ENCODE results near the gene ZNF236. TPM values are rescaled to one million over a fixed set of nuclear protein-coding genes. Genes with fewer than 3 reads are reported as not detected.

The ZNF236 gene
- total and polyA plus RNA-seq, 10 of the 15 experiments (the other 5 are each of a cell fraction or from before 2014, with no cell fraction given): 1.0 to 14.4 (median 5.9) TPM

DNA sequence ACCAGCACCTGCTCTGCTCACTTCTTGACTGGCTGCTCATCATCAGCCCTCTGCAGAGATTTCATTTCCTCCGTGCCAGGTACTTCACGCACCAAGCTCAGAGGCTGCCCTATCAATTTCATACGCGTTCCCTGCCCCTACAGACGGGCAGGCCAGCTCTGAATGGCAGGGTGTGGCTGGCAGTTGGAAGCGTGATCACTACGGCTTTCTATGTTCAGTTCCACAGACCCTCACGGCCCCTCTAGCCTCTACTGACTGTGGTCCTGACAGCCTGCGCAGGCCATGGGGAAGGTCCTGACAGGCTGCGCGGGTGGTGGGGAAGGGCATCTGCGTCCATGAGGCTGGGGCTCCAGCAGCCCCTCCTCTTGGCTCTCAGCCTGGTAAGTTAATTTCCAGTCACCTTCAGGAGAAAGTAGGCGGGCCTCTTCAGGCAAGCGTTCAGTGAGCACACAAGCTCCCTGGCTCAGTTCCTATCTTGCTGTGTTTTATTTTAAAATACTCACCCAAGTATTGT lies 154.8 kb downstream of the ZNF236 start:
- POLR2A ChIA-PET: no interaction called here
- no peak overlapping the region for H3K27ac ChIP-seq (ENCODE audit: control insufficient read depth, insufficient read depth)
- BruUV-seq (replicated peaks): no TSS peak

More for the DNA sequence above, 154.8 kb downstream of the ZNF236 start:
- Histone ChIP-seq H2AFZ (ENCODE audit: control insufficient read depth, low read depth, low read length) (no peak overlapping the region), H3K4me3 (no peak overlapping the region), H3K36me3 (ENCODE audit: control insufficient read depth in 2 of 2, insufficient read depth in 2 of 2, low read length in 1 of 2) (no peaks in the 10 kb centered on the region), H3K27me3 (replicated peaks in 1 of 2; ENCODE audit: control insufficient read depth in 2 of 2, insufficient read depth in 2 of 2, low read length in 1 of 2) (no peaks in the 10 kb centered on the region), H4K20me1 (ENCODE audit: control insufficient read depth, insufficient read depth) (no peaks in the 10 kb centered on the region), H3K4me1 (ENCODE audit: control insufficient read depth, insufficient read depth, low read length) (peaks cover 13% of the 10 kb centered on the region), H3K9ac (ENCODE audit: control insufficient read depth, insufficient read depth, low read length) (no peak overlapping the region), H3K4me2 (ENCODE audit: control insufficient read depth, insufficient read depth) (no peak overlapping the region), H3K9me3 (replicated peaks; ENCODE audit: control insufficient read depth, insufficient read depth, low read length) (no peaks in the 10 kb centered on the region), H3K79me2 (ENCODE audit: control insufficient read depth, insufficient read depth, low read length) (no peaks in the 10 kb centered on the region)
- ChIA-PET SMC1A (ENCODE audit: uncharacterized antibody, unreplicated experiment) (interaction anchor here (1.0 to 2.4 kb wide), 3 partner anchors 13 to 55 kb away, joined by 3 to 7 read pairs (median 3); no protein-coding TSS in a partner anchor), CTCF (interaction anchor here (1.3 to 12.7 kb wide), 2 partner anchors 13 to 174 kb away, joined by 7 to 208 read pairs; no protein-coding TSS in a partner anchor), RAD21 (ENCODE audit: unreplicated experiment) (interaction anchor here (1.1 kb wide), 1 partner anchor 12 kb away, joined by 4 read pairs; no protein-coding TSS in a partner anchor)
- 95% methylated on average over 14 of the region's 14 CpGs for WGBS (ENCODE audit: insufficient coverage, insufficient replicate concordance, low lambda C conversion rate, missing lambda C conversion rate)
- FAIRE-seq: no peak
- no peak for ATAC-seq
- DNase-seq (ENCODE audit: low read depth, low spot score): no peak
- TF ChIP-seq CBX3 (IDR thresholded peaks at IDR 0.05; ENCODE audit: borderline replicate concordance, low read depth) (no peak), NFIC (IDR thresholded peaks at IDR 0.05; ENCODE audit: low read depth, low read length) (no peak), ZNF207 (IDR thresholded peaks at IDR 0.05; ENCODE audit: borderline replicate concordance) (no peak), POU2F2 (IDR thresholded peaks at IDR 0.05; ENCODE audit: borderline replicate concordance, low read depth, low read length) (no peak), SP1 (IDR thresholded peaks at IDR 0.05; ENCODE audit: low read depth, low read length) (no peak), MEF2B (IDR thresholded peaks at IDR 0.05; ENCODE audit: partially characterized antibody, poor library complexity, severe bottlenecking) (no peak), YBX1 (IDR thresholded peaks at IDR 0.05) (no peak), TAF1 (IDR thresholded peaks at IDR 0.05; ENCODE audit: borderline replicate concordance, low read depth, low read length) (no peak), TCF7 (IDR thresholded peaks at IDR 0.05; ENCODE audit: borderline replicate concordance) (no peak), KAT2A (conservative IDR thresholded peaks at IDR 0.05; ENCODE audit: control insufficient read depth, low read depth, low read length) (no peak), MTA2 (IDR thresholded peaks at IDR 0.05; ENCODE audit: low read depth) (no peak), WRNIP1 (IDR thresholded peaks at IDR 0.05; ENCODE audit: borderline replicate concordance, low read depth, low read length) (no peak), MYB (IDR thresholded peaks at IDR 0.05; ENCODE audit: borderline replicate concordance, low read depth, low read length) (no peak)
- TF ChIP-seq, protein P1, sequence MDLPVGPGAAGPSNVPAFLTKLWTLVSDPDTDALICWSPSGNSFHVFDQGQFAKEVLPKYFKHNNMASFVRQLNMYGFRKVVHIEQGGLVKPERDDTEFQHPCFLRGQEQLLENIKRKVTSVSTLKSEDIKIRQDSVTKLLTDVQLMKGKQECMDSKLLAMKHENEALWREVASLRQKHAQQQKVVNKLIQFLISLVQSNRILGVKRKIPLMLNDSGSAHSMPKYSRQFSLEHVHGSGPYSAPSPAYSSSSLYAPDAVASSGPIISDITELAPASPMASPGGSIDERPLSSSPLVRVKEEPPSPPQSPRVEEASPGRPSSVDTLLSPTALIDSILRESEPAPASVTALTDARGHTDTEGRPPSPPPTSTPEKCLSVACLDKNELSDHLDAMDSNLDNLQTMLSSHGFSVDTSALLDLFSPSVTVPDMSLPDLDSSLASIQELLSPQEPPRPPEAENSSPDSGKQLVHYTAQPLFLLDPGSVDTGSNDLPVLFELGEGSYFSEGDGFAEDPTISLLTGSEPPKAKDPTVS (IDR thresholded peaks at IDR 0.05; ENCODE audit: low read depth, low read length): no peak
- in situ Hi-C loops (cut with MboI): no loop called here
- intact Hi-C loops (cut with micrococcal nuclease; ENCODE audit: unreplicated experiment): no loop called here
